Thyroid gland (tissue), 4 donors: ENCODE data around the gene C17orf114.

ENCODE experiments used
- DNase-seq, 2 donors: peaks; one replicate each; pipeline ENCODE4 v3.0.0-alpha.2; 2019
- H3K27ac ChIP-seq, 3 donors: fragments of 200-600 bp; sonication (generic); 1 replicate in 2 of 3; 2 replicates in 1 of 3; pipeline ENCODE4 v1.5.1; 2016 to 2019; ENCODE audit warnings: mild to moderate bottlenecking in 1 of 3, moderate library complexity in 1 of 3
- H3K27me3 ChIP-seq: fragments of 200-600 bp; sonication (generic); one replicate; pipeline ENCODE4 v1.5.1; 2019
- H3K36me3 ChIP-seq, 2 donors: fragments of 200-600 bp; sonication (generic); one replicate each; pipeline ENCODE4 v1.5.1; 2016 to 2019
- H3K4me1 ChIP-seq, 2 donors: fragments of 200-600 bp; sonication (generic); one replicate each; pipeline ENCODE4 v1.5.1; 2017 to 2019
- H3K4me3 ChIP-seq, 3 donors: fragments of 200-600 bp; sonication (generic); replicated peaks in 1 of 3; 1 replicate in 2 of 3; 2 replicates in 1 of 3; pipeline ENCODE4 v1.5.1; 2016; ENCODE audit warnings: mild to moderate bottlenecking in 1 of 3
- H3K9me3 ChIP-seq: fragments of 200-600 bp; sonication (generic); one replicate; pipeline ENCODE4 v1.5.1; 2017
- POLR2A ChIP-seq, 2 donors: fragments of 450-650 bp; IDR thresholded peaks; one replicate each; pipeline ENCODE4 v1.6.1; 2017; ENCODE audit warnings: antibody characterized with exemption in 2 of 2, mild to moderate bottlenecking in 2 of 2, moderate library complexity in 1 of 2
- WGBS, 2 donors: methylation state at CpG; one replicate each; pipeline ENCODE4 v1.1.5; 2017; 5-methylcytosine and 5-hydroxymethylcytosine counted together
- intact Hi-C: fragments of 100-400 bp; cut with DNase I; formaldehyde crosslinking; loops from one replicate; pipeline ENCODE4 v1.15.1; 2023
- TF ChIP-seq, protein P1 (sequence below), 6 experiments: fragments of 200-600 bp in 3 of 6; fragments of 450-650 bp in 3 of 6; sonication (generic) in 3 of 6; IDR thresholded peaks; one replicate each; pipeline ENCODE4 v1.5.1; 2016 to 2019; ENCODE audit warnings: antibody characterized with exemption in 6 of 6, mild to moderate bottlenecking in 2 of 6, inconsistent platforms in 1 of 6, moderate library complexity in 1 of 6

C17orf114 gene

DNA sequence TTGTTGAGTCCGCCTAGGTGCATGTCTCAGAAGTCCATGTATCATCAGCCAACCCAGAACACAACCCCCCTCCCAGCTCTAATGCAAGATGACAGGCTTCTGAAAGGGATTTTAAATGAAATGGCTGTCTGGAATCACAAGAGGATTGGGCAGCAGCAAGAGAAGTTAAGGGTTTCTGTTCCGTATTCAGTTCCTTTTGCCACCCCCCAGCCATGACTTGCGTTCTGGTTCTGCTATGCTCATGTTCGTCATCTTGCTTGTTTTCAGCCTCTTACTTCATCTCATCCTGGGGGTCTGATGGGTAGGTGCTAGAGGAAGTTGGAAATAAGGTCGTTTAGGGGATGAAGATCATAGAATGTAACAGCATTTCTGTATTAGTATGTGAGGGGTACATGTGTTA lies 43.0 kb upstream of the C17orf114 start:
- no peak overlapping the region for H3K27ac ChIP-seq
- intact Hi-C loops, result no loop called here
- no peaks in the 10 kb centered on the region for H3K27me3 ChIP-seq
- no peaks in the 10 kb centered on the region for H3K36me3 ChIP-seq
- 90 to 95% methylated on average over 5 of the region's 5 CpGs for WGBS, 2 donors
- H3K4me3 ChIP-seq, result no peak overlapping the region
- no peaks in the 10 kb centered on the region for H3K9me3 ChIP-seq
- TF ChIP-seq, protein P1, sequence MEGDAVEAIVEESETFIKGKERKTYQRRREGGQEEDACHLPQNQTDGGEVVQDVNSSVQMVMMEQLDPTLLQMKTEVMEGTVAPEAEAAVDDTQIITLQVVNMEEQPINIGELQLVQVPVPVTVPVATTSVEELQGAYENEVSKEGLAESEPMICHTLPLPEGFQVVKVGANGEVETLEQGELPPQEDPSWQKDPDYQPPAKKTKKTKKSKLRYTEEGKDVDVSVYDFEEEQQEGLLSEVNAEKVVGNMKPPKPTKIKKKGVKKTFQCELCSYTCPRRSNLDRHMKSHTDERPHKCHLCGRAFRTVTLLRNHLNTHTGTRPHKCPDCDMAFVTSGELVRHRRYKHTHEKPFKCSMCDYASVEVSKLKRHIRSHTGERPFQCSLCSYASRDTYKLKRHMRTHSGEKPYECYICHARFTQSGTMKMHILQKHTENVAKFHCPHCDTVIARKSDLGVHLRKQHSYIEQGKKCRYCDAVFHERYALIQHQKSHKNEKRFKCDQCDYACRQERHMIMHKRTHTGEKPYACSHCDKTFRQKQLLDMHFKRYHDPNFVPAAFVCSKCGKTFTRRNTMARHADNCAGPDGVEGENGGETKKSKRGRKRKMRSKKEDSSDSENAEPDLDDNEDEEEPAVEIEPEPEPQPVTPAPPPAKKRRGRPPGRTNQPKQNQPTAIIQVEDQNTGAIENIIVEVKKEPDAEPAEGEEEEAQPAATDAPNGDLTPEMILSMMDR (IDR thresholded peaks at IDR 0.05), result no peak
- no peak for TF ChIP-seq POLR2A (IDR thresholded peaks at IDR 0.05)
- no peak for DNase-seq
- H3K4me1 ChIP-seq, result peaks cover 0 to 19% of the 10 kb centered on the region in 2 donors

DNA sequence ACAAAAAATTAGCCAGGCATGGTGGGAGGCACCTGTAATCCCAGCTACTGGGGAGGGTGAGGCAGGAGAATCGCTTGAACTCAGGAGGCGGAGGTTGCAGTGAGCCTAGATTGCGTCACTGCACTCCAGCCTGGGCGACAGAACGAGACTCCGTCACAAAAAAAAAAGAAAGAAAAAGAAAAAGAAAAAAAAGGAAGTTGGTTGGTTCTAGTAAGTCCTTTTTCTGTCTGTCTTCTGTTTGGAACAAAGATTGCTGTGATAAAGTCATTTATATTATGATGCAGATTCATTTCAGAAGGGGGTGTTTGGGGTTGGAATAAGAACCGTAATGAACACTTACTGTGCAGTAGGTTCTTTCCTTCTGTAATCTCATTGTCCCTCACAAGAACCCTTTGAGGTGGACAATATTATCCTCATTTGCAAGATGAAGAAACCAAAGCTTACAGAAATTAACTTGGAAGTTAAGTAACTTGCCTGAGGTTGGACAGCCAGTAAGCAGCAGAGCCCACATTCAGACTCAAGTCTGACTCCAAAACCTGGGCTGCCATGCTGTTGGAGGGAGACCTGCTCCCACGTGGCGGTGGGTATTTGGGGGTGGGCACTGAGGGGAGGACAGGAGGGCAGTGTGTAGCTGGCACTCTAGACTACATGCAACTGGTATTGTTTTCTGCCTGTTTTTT lies 41.3 kb upstream of the C17orf114 start:
- intact Hi-C loops, result no loop called here
- H3K27me3 ChIP-seq, result no peaks in the 10 kb centered on the region
- DNase-seq, result no peak
- no peak overlapping the region for H3K27ac ChIP-seq
- no peak overlapping the region for H3K4me3 ChIP-seq
- TF ChIP-seq, protein P1 (IDR thresholded peaks at IDR 0.05), result no peak
- no peaks in the 10 kb centered on the region for H3K9me3 ChIP-seq
- H3K4me1 ChIP-seq, result peaks cover 0 to 3% of the 10 kb centered on the region in 2 donors
- no peaks in the 10 kb centered on the region for H3K36me3 ChIP-seq
- WGBS, 2 donors, result 81 to 90% methylated on average over 9 of the region's 9 CpGs

DNA sequence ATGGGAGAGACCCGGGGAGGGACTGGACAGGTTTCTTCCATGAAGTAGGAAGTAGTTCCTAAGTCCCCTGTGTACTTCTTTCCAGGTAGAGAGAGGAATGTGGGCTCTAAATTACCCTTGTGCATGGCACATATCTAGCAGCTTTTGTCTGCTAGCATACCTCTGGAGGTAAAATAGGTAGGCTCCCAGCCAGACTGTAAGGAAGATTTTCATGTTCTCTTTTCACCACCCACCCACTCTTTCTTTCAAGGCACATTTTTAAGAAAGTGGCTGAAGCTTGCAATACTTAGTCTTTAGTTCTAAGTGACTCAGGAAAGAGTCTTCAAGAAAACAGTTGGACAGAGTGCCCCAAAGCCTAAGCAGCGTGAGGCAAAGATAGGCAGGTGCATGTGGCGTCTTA lies 40.2 kb upstream of the C17orf114 start:
- Histone ChIP-seq H3K9me3 (no peaks in the 10 kb centered on the region), H3K36me3 (no peaks in the 10 kb centered on the region), H3K4me1 (peaks cover 0 to 3% of the 10 kb centered on the region in 2 donors), H3K4me3 (no peak overlapping the region), H3K27ac (no peak overlapping the region), H3K27me3 (no peaks in the 10 kb centered on the region)
- 95 to 98% methylated on average over 3 of the region's 3 CpGs for WGBS, 2 donors
- TF ChIP-seq, protein P1 (IDR thresholded peaks at IDR 0.05), result no peak
- no peak for TF ChIP-seq POLR2A (IDR thresholded peaks at IDR 0.05)
- intact Hi-C loops, result no loop called here
- DNase-seq, result no peak

GRCh38 chr17:4840893-4841242 lies 38.7 kb upstream of the C17orf114 start:
- intact Hi-C loops, result no loop called here
- Histone ChIP-seq H3K27ac (no peak overlapping the region), H3K4me1 (peaks cover 0 to 5% of the 10 kb centered on the region in 2 donors), H3K4me3 (no peak overlapping the region), H3K36me3 (no peaks in the 10 kb centered on the region), H3K9me3 (no peaks in the 10 kb centered on the region), H3K27me3 (no peaks in the 10 kb centered on the region)
- TF ChIP-seq, protein P1 (IDR thresholded peaks at IDR 0.05), result no peak
- no peak for TF ChIP-seq POLR2A (IDR thresholded peaks at IDR 0.05)
- WGBS, 2 donors, result 87 to 92% methylated on average over 9 to 10 of the region's 10 CpGs
- no peak for DNase-seq

GRCh38 chr17:4839965-4840892 lies 38.1 kb upstream of the C17orf114 start:
- H3K36me3 ChIP-seq, result no peaks in the 10 kb centered on the region
- no peak overlapping the region for H3K4me3 ChIP-seq
- no peaks in the 10 kb centered on the region for H3K9me3 ChIP-seq
- no peaks in the 10 kb centered on the region for H3K27me3 ChIP-seq
- DNase-seq, result no peak
- peaks cover 0 to 12% of the 10 kb centered on the region in 2 donors for H3K4me1 ChIP-seq
- intact Hi-C loops, result no loop called here
- TF ChIP-seq, protein P1 (IDR thresholded peaks at IDR 0.05), result no peak
- TF ChIP-seq POLR2A (IDR thresholded peaks at IDR 0.05), result no peak
- no peak overlapping the region for H3K27ac ChIP-seq
- WGBS, 2 donors, result 83 to 89% methylated on average over 8 of the region's 8 CpGs
